Neural cell (in vitro differentiated cells): Measurements from ENCODE around the gene VEZF1. TPM values are rescaled to one million over a fixed set of nuclear protein-coding genes. Genes with fewer than 3 reads are reported as not detected.

Experiments
- H2AFZ ChIP-seq: fragments of 200-600, 300-800 bp; sonication (generic), shearing (Covaris generic); 2 replicates; pipeline ENCODE4 v1.6.0; 2014; ENCODE audit warnings: low read depth, mild to moderate bottlenecking, antibody characterized with exemption, low read length, moderate library complexity
- H3F3A ChIP-seq: fragments of 200-600 bp; shearing (Covaris generic); 2 replicates; pipeline ENCODE4 v1.6.1; 2016; ENCODE audit warnings: mild to moderate bottlenecking, moderate library complexity, mixed read lengths, antibody characterized with exemption, low read length; ENCODE audit not compliant: insufficient read depth, poor library complexity, severe bottlenecking
- H3K27ac ChIP-seq: fragments of 200-600, 300-800 bp; sonication (generic), shearing (Covaris generic); 2 replicates; pipeline ENCODE4 v1.5.1; 2014; ENCODE audit warnings: mild to moderate bottlenecking, low read length, moderate library complexity
- H3K27me3 ChIP-seq: fragments of 300-800, 200-600 bp; sonication (generic), shearing (Covaris generic); 2 replicates; pipeline ENCODE4 v1.6.0; 2014; ENCODE audit warnings: mild to moderate bottlenecking, low read depth, low read length, moderate library complexity; ENCODE audit not compliant: insufficient read depth
- H3K36me3 ChIP-seq: fragments of 300-800, 200-600 bp; sonication (generic), shearing (Covaris generic); 2 replicates; pipeline ENCODE4 v1.5.1; 2014; ENCODE audit warnings: mild to moderate bottlenecking, antibody characterized with exemption, low read length, moderate library complexity; ENCODE audit not compliant: insufficient read depth
- H3K4me2 ChIP-seq: fragments of 300-800, 200-600 bp; sonication (generic), shearing (Covaris generic); 2 replicates; pipeline ENCODE4 v1.6.0; 2014; ENCODE audit warnings: mild to moderate bottlenecking, low read length
- H3K4me3 ChIP-seq: fragments of 300-800, 200-600 bp; sonication (generic), shearing (Covaris generic); 2 replicates; pipeline ENCODE4 v1.5.1; 2014; ENCODE audit warnings: mild to moderate bottlenecking, low read length, moderate library complexity
- H3K79me2 ChIP-seq: fragments of 200-600 bp; shearing (Covaris generic); replicated peaks from 2 replicates; pipeline ENCODE4 v1.6.0; 2014; ENCODE audit warnings: mild to moderate bottlenecking, low read length, moderate library complexity; ENCODE audit not compliant: insufficient read depth
- H3K9ac ChIP-seq: fragments of 300-800, 200-600 bp; sonication (generic), shearing (Covaris generic); 2 replicates; pipeline ENCODE4 v1.6.1; 2016; ENCODE audit warnings: mild to moderate bottlenecking, low read length, mixed read lengths
- H3K9me2 ChIP-seq: fragments of 200-600 bp; shearing (Covaris generic); 2 replicates; pipeline ENCODE4 v1.6.1; 2016; ENCODE audit warnings: mild to moderate bottlenecking, low read length, mixed read lengths; ENCODE audit not compliant: insufficient read depth
- H3K9me3 ChIP-seq: fragments of 200-600, 300-800 bp; sonication (generic), shearing (Covaris generic); 2 replicates; pipeline ENCODE4 v1.6.1; 2016; ENCODE audit warnings: mild to moderate bottlenecking, mixed run types, low read length, moderate library complexity, mixed read lengths
- H4K20me1 ChIP-seq: fragments of 200-600 bp; shearing (Covaris generic); 2 replicates; pipeline ENCODE4 v1.6.1; 2016; ENCODE audit warnings: mild to moderate bottlenecking, mixed run types; ENCODE audit not compliant: insufficient read depth
- CTCF ChIP-seq: fragments of 450-650 bp; IDR thresholded peaks from 2 replicates; pipeline ENCODE4 v1.5.1; 2014; ENCODE audit warnings: antibody characterized with exemption, mild to moderate bottlenecking, moderate library complexity; ENCODE audit not compliant: poor library complexity, severe bottlenecking
- EP300 ChIP-seq: fragments of 450-650 bp; conservative IDR thresholded peaks from 2 replicates; pipeline ENCODE4 v1.6.1; 2014; ENCODE audit warnings: antibody characterized with exemption, mild to moderate bottlenecking, moderate library complexity; ENCODE audit not compliant: poor library complexity, severe bottlenecking
- EZH2 ChIP-seq: fragments of 200-600, 300-800 bp; shearing (Covaris generic), sonication (generic); IDR thresholded peaks from 2 replicates; pipeline ENCODE4 v1.6.1; 2014; ENCODE audit warnings: antibody characterized with exemption, low read length, borderline replicate concordance, mild to moderate bottlenecking; ENCODE audit not compliant: insufficient read depth, poor library complexity, severe bottlenecking
- MXI1 ChIP-seq: fragments of 450-650 bp; conservative IDR thresholded peaks from 2 replicates; pipeline ENCODE4 v1.6.1; 2014; ENCODE audit warnings: antibody characterized with exemption, mild to moderate bottlenecking; ENCODE audit not compliant: poor library complexity, severe bottlenecking
- POLR2AphosphoS5 ChIP-seq: IDR thresholded peaks from 2 replicates; pipeline ENCODE4 v1.6.1; 2012
- RAD21 ChIP-seq: fragments of 450-650 bp; conservative IDR thresholded peaks from 2 replicates; pipeline ENCODE4 v1.6.1; 2014; ENCODE audit warnings: antibody characterized with exemption, mild to moderate bottlenecking, moderate library complexity
- REST ChIP-seq: IDR thresholded peaks from 2 replicates; pipeline ENCODE4 v1.6.1; 2012; ENCODE audit warnings: borderline replicate concordance
- SMC3 ChIP-seq: fragments of 450-650 bp; conservative IDR thresholded peaks from 2 replicates; pipeline ENCODE4 v1.6.1; 2014; ENCODE audit warnings: antibody characterized with exemption, mild to moderate bottlenecking, moderate library complexity; ENCODE audit not compliant: poor library complexity
- TAF1 ChIP-seq: IDR thresholded peaks from 2 replicates; pipeline ENCODE4 v1.6.1; 2012; ENCODE audit warnings: low read depth
- polyA plus RNA-seq: library from polyadenylated mRNA; depleted of rRNA; stranded (reverse); fragments of >200 nt; gene quantifications from 2 replicates; pipeline ENCODE4 v1.2.3, GENCODE V29; 2014

VEZF1 gene
- polyA plus RNA-seq, 1 donor from 2014 or later: 64.6 TPM

GRCh38 chr17:57972151-57972550 is 15.9 kb downstream of the VEZF1 start:
- no peak overlapping the region for H2AFZ ChIP-seq
- H3F3A ChIP-seq: no peaks in the 10 kb centered on the region
- H3K4me2 ChIP-seq: no peak overlapping the region
- no peaks in the 10 kb centered on the region for H3K9me2 ChIP-seq
- no peak overlapping the region for H3K27ac ChIP-seq
- peaks cover 3% of the 10 kb centered on the region for H3K79me2 ChIP-seq
- no peaks in the 10 kb centered on the region for H3K27me3 ChIP-seq
- TF ChIP-seq RAD21: no peak
- TF ChIP-seq MXI1: no peak
- no peak for TF ChIP-seq CTCF
- TF ChIP-seq TAF1: no peak
- TF ChIP-seq EP300: no peak
- peaks cover 4% of the 10 kb centered on the region for H3K36me3 ChIP-seq
- H3K4me3 ChIP-seq: no peak overlapping the region
- no peak overlapping the region for H3K9ac ChIP-seq
- H3K9me3 ChIP-seq: no peaks in the 10 kb centered on the region
- H4K20me1 ChIP-seq: no peaks in the 10 kb centered on the region

GRCh38 chr17:57971572-57971971 is 16.5 kb downstream of the VEZF1 start:
- Histone ChIP-seq H3K27me3 (no peaks in the 10 kb centered on the region), H3K79me2 (no peaks in the 10 kb centered on the region), H2AFZ (no peak overlapping the region), H3K9me2 (no peaks in the 10 kb centered on the region), H3K9ac (no peak overlapping the region), H3F3A (no peaks in the 10 kb centered on the region), H4K20me1 (no peaks in the 10 kb centered on the region), H3K27ac (no peak overlapping the region), H3K36me3 (peaks cover 4% of the 10 kb centered on the region), H3K4me2 (no peak overlapping the region), H3K9me3 (no peaks in the 10 kb centered on the region), H3K4me3 (no peak overlapping the region)
- no peak for TF ChIP-seq REST
- TF ChIP-seq MXI1: no peak
- no peak for TF ChIP-seq CTCF
- TF ChIP-seq SMC3: no peak
- TF ChIP-seq TAF1: no peak
- TF ChIP-seq RAD21: no peak
- TF ChIP-seq EP300: no peak
- no peak for TF ChIP-seq POLR2AphosphoS5
- TF ChIP-seq EZH2: no peak
